ENCODE results near the gene CATSPERZ. TPM values are rescaled to one million over a fixed set of nuclear protein-coding genes. Genes with fewer than 3 reads are reported as not detected.

The CATSPERZ gene
- total and polyA plus RNA-seq, 2 of the 13 experiments (the other 11 are each of a cell fraction or from before 2014, with no cell fraction given), result 0.22 to 0.48 TPM

GRCh38 chr11:64316672-64317324, 16.6 kb downstream of the CATSPERZ start (continued):
- no peak for TF ChIP-seq ZNF362 (CRISPR knock-in tag; IDR thresholded peaks at IDR 0.05; ENCODE audit: borderline replicate concordance)
- no peak for TF ChIP-seq HHEX (CRISPR knock-in tag; IDR thresholded peaks at IDR 0.05)
- no peak for TF ChIP-seq NFIB (CRISPR knock-in tag; IDR thresholded peaks at IDR 0.05; ENCODE audit: borderline replicate concordance)
- TF ChIP-seq IRF9 (CRISPR knock-in tag; IDR thresholded peaks at IDR 0.05; ENCODE audit: borderline replicate concordance), result no peak
- TF ChIP-seq NFAT5 (CRISPR knock-in tag; IDR thresholded peaks at IDR 0.05), result no peak
- no peak for TF ChIP-seq ZNF691 (CRISPR knock-in tag; IDR thresholded peaks at IDR 0.05; ENCODE audit: borderline replicate concordance, low read depth)
- TF ChIP-seq NFYB (CRISPR knock-in tag; IDR thresholded peaks at IDR 0.05), result no peak
- TF ChIP-seq HIVEP1 (CRISPR knock-in tag; IDR thresholded peaks at IDR 0.05), result no peak
- no peak for TF ChIP-seq HOXD1 (CRISPR knock-in tag; IDR thresholded peaks at IDR 0.05)
- TF ChIP-seq STAG1 (CRISPR knock-in tag; IDR thresholded peaks at IDR 0.05), result peak; percentile 13; the same call in 1 of the 2 replicates
- no peak for TF ChIP-seq ZNF337 (CRISPR knock-in tag; IDR thresholded peaks at IDR 0.05; ENCODE audit: borderline replicate concordance, low read depth)
- no peak for TF ChIP-seq SP5 (CRISPR knock-in tag; IDR thresholded peaks at IDR 0.05; ENCODE audit: borderline replicate concordance, low read depth)
- TF ChIP-seq GPN1 (CRISPR knock-in tag; IDR thresholded peaks at IDR 0.05; ENCODE audit: borderline replicate concordance), result no peak
- TF ChIP-seq SNAPC5 (CRISPR knock-in tag; IDR thresholded peaks at IDR 0.05; ENCODE audit: borderline replicate concordance), result no peak
- TF ChIP-seq ZNF235 (CRISPR knock-in tag; IDR thresholded peaks at IDR 0.05; ENCODE audit: borderline replicate concordance), result no peak
- no peak for TF ChIP-seq KDM6A (CRISPR knock-in tag; IDR thresholded peaks at IDR 0.05; ENCODE audit: low read depth)

All from HepG2 (cell line).